ENCODE results near the gene BCL2L13. TPM values are rescaled to one million over a fixed set of nuclear protein-coding genes. Genes with fewer than 3 reads are reported as not detected.
"Not testable (repeated sequence)": the region's sequence is repeated elsewhere in the genome, so short reads cannot be mapped to it uniquely, and the experiment has no call there.

Gene BCL2L13
- polyA plus RNA-seq, 5 donors = 31.2 to 36.4 (median 32.7) TPM

DNA sequence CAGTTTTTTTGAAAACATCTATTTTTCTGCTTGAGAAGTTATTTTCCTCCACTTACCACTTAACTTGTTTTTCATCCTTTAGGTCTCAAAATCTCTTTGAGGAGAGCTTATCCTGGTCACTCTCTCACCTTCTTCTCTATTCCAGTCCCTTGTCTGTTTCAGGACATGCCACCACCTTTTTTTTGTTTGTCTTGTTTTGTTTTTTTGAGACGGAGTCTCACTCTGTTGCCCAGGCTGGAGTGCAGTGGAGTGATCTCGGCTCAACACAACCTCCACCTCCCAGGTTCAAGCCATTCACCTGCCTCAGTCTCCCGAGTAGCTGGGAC, 4.6 kb upstream of the BCL2L13 start:
- no peak for DNase-seq

- DNase-seq = no peak
Measured at GRCh38 chr22:17634696-17635095, 3.9 kb upstream of the BCL2L13 start.

- not testable (repeated sequence) for DNase-seq
Measured at GRCh38 chr22:17636850-17637249, 1.7 kb upstream of the BCL2L13 start.

- no peak for DNase-seq
Measured at GRCh38 chr22:17637490-17638181, 921 bp upstream of the BCL2L13 start.

GRCh38 chr22:17638182-17638431, 450 bp upstream of the BCL2L13 start:
- no peak for DNase-seq

DNA sequence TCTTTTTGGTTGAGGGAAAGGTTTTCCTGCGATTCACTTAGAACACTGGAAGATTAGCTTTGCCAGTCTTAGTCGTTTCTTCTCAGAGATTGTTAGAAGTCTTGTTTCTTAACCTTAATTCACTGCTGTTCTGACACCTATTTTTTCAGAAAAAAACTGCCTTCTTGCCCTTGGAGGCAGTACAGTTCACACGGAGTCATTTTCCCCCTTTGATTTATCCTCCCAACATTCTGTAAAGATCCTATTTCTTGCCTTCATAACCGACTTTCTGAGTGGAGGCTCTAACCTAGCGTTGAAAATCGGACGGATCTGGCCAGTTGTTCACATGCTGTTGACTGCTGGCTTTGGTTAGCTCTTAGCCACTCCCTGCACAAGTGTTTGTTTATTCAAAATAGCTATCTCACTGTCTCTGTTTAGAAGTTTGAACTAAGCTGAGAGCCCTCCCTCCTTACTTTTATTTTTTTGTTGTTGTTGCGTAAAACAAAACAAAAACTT, 737 bp downstream of the BCL2L13 start:
- peak; percentile 58 to 63 for DNase-seq

DNA sequence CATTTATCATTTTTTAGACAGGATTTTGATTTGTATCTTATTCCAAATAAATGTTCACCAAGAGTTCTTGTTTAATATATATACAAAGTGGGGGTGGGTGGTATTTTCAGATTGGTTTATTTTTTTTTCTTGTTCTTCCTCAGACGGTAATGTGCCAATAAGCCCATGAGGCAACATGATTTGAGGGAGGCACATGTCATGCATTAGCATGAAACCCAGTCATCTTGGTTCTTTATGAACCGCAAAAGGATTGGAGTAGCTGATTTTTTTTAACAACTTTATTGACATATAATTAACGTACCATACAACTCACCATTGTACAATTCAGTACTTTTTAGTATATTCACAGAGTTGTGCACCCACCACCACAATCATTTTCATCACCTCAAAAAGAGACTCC, 2.7 kb downstream of the BCL2L13 start:
- no peak for DNase-seq

DNA sequence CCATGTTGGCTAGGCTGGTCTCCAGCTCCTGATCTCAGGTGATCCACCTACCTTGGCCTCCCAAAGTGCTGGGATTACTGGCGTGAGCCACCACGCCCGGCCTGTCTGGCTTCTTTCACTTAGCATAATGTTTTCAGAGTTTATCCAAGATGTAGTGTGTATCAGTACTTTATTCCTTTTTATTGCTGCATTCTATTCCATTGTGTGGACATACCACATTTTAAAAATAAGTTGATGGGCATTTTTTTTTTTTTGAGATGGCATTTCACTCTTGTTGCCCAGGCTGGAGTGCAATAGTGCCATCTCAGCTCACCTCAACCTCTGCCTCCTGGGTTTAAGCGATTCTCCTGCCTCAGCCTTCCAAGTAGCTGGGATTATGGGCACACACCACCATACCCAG, 3.8 kb downstream of the BCL2L13 start:
- DNase-seq = not testable (repeated sequence)

DNA sequence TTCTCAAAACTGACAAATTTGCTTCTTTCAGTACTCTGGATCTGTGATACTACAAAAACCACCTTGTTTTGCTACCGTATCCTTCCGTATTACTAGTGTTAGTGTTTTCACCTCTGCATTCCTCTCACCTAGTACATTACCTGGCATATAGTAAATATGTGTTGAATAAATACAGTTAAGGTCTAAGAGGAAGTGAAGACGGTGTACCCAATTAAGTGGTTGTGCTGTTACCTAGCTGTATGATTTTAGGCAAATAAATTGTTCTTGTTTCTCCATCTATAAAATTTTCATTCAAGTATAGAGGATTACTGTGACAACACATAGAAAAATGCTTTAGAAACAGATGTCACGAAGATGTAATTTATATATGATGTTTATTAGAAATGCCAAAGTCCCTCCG, 8.9 kb downstream of the BCL2L13 start:
- no peak for DNase-seq

GRCh38 chr22:17647991-17648390, 9.4 kb downstream of the BCL2L13 start:
- no peak for DNase-seq

GRCh38 chr22:17648569-17648968, 10.0 kb downstream of the BCL2L13 start:
- no peak for DNase-seq

- DNase-seq = no peak
Measured at GRCh38 chr22:17655289-17655688, 16.7 kb downstream of the BCL2L13 start.

DNA sequence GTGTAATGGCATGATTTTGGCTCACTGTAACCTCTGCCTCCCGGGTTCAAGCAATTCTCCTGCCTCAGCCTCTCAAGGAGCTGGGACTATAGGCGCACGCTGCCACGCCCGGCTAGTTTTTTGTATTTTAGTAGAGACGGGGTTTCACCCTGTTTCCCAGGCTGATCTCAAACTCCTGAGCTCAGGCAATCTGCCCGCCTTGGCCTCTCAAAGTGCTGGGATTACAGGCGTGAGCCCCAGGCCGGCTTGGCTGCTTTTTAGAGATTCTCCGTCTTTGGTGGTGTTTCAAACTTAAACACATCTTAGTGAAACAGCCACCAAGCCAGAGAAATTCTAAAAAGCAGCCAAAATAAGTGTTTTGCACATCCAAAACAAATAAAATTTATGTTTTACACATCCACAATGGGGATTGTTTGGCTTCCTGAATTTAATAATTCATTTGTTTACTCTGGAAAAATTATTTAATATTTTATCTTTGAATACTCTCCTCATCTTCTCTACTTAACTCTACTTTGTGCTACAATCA, 18.4 kb downstream of the BCL2L13 start:
- DNase-seq = no peak

DNA sequence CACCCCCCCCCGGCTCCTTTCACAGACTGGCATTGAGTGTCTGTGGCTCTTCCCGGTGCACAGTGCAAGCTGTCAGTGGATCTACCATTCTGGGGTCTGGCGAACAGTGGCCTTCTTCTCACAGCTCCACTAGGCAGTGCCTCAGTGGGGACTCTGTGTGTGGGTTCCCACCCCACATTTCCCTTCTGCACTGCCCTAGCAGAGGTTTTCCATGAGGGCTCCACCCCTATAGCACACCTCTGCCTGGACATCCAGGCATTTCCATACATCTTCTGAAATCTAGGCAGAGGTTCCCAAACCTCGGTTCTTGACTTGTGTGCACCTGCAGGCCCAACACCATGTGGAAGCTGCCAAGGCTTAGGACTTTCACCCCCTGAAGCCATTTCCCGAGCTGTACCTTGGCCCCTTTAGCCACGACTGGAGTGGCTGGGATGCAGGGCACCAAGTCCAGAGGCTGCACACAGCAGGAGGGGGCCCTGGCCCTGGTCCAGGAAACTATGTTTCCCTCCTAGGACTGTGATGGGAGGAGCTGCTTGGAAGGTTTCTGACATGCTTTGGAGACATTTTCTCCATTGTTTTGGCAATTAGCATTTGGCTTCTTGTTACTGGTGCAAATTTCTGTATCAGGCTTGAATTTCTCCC, 26.0 kb downstream of the BCL2L13 start:
- DNase-seq = no peak

DNA sequence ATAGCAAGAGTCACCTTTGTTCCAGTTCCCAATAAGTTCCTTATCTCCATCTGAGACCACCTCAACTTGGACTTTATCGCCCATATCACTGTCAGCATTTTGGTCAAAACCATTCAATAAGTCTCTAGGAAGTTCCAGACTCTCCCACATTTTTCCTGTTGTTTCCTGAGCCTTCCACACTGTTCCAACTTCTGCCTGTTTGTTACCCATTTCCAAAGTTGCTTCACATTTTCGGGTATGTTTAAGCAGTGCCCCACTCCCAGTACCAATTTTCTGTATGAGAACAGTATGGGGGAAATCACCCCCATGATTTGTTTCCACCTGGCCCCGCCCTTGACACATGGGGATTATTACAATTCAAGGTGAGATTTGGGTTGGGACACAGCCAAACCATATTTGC, 26.7 kb downstream of the BCL2L13 start:
- DNase-seq = no peak

- peak; percentile 23 to 52 for DNase-seq
Measured at GRCh38 chr22:17665854-17666253, 27.3 kb downstream of the BCL2L13 start.

DNA sequence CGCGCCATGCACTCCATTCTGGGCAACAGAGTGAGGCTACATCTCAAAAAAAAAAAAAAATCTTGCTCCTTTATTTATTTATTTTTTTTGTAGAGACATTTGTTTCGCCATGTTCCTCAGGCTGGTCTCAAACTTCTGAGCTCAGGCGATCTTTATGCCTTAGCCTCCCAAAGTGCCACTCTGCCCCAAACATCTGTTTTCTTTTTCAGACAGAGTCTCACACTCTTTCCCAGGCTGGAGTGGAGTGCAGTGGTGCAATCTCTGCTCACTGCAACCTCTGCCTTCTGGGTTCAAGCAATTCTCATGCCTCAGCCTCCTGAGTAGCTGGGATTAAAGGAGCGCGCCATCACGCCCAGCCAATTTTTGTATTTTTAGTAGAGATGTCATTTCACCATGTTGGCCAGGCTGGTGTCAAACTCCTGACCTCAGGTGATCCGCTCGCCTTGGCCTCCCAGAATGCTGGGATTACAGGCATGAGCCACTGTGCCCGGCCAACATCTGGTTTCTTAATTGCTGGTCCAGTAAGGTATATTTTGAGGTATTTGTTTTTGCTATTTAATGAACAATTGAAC, 33.0 kb downstream of the BCL2L13 start:
- not testable (repeated sequence) for DNase-seq

DNA sequence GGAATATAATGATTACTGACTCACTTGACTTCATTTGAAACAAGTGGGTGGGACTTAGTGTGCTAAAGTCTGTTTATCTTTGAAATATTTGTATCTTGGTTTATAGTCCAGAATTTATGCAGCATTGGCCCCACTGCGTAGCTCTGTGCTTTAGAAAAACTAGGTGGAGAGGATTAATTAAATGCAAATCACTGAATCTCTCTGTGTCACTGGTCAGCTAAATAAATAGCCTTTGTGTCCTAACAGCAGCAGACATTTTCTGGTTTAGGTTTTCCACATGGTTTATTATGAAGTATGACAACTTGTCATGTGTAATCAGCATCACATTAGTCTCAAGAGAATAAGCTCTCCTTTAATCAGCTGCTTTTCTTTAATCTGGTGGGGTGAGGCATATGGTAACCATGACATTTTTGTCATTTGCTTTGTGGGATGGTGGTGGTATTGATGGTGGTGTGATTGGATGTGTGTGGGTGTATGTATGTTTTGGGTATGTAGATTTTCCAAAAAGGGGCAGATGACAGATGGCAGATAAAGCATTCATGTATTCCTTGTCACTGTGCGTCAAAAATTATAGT, 33.9 kb downstream of the BCL2L13 start:
- no peak for DNase-seq

GRCh38 chr22:17674152-17674551, 35.6 kb downstream of the BCL2L13 start:
- no peak for DNase-seq

- no peak for DNase-seq
Measured at GRCh38 chr22:17675584-17675983, 37.0 kb downstream of the BCL2L13 start.

- no peak for DNase-seq
Measured at GRCh38 chr22:17678817-17679385, 40.3 kb downstream of the BCL2L13 start.

DNA sequence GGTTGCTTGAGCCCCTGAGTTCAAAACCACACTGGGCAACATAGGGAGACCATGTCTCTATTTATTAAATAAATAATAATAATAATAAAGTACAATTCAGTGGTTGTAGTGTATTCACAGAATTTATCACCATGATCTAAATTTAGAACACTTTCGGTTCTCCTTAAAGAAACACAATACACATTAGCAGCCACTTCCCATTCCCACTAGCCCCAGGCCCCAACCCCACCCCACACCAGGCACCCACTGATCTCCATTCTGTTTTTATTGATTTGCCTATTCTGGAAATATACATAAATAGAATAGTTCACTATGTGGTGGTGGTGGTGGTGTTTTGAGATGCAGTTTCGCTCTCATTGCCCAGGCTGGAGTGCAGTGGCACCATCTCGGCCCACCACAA, 45.7 kb downstream of the BCL2L13 start:
- DNase-seq = no peak

GRCh38 chr22:17692841-17693240, 54.3 kb downstream of the BCL2L13 start:
- no peak for DNase-seq
